Gastroesophageal sphincter (tissue), 4 donors: Measurements from ENCODE around the gene NRP1. TPM values are rescaled to one million over a fixed set of nuclear protein-coding genes. Genes with fewer than 3 reads are reported as not detected.

Experiments used
- ATAC-seq: fragments of 150-250 bp; one replicate; pipeline ENCODE4 v1.9.1; 2016; ENCODE audit warnings: mild to moderate bottlenecking, moderate library complexity
- H3K27ac ChIP-seq, 4 donors: fragments of 200-600 bp; sonication (generic) in 3 of 4; 1 replicate in 3 of 4; 2 replicates in 1 of 4; pipeline ENCODE4 v1.5.1; 2016 to 2019
- H3K27me3 ChIP-seq: fragments of 200-600 bp; sonication (generic); one replicate; pipeline ENCODE4 v1.5.1; 2019
- H3K36me3 ChIP-seq, 2 donors: fragments of 200-600 bp; sonication (generic); one replicate each; pipeline ENCODE4 v1.5.1; 2019; ENCODE audit warnings: control low read depth in 1 of 2
- H3K4me1 ChIP-seq, 3 donors: fragments of 200-600 bp; sonication (generic); 1 replicate in 2 of 3; 2 replicates in 1 of 3; pipeline ENCODE4 v1.5.1; 2016 to 2019; ENCODE audit warnings: control low read depth in 2 of 3
- H3K4me3 ChIP-seq, 2 donors: fragments of 200-600 bp; sonication (generic); one replicate each; pipeline ENCODE4 v1.5.1; 2019; ENCODE audit warnings: mild to moderate bottlenecking in 1 of 2, moderate library complexity in 1 of 2
- H3K9me3 ChIP-seq, 3 donors: fragments of 200-600 bp; sonication (generic); one replicate each; pipeline ENCODE4 v1.5.1; 2017 to 2019; ENCODE audit warnings: control low read depth in 2 of 3
- EP300 ChIP-seq: sonication (generic); formaldehyde crosslinking; IDR thresholded peaks from one replicate; pipeline ENCODE4 v1.6.1; 2017; ENCODE audit warnings: antibody characterized with exemption, mild to moderate bottlenecking
- POLR2A ChIP-seq, 2 donors: fragments of 450-650 bp; IDR thresholded peaks; one replicate each; pipeline ENCODE4 v1.6.1; 2017; ENCODE audit warnings: antibody characterized with exemption in 2 of 2, mild to moderate bottlenecking in 2 of 2, moderate library complexity in 1 of 2
- POLR2AphosphoS5 ChIP-seq: sonication (generic); formaldehyde crosslinking; IDR thresholded peaks from one replicate; pipeline ENCODE4 v1.6.1; 2017; ENCODE audit warnings: antibody characterized with exemption
- WGBS, 2 donors: methylation state at CpG; one replicate each; pipeline ENCODE4 v1.1.5; 2018; ENCODE audit warnings: low coverage in 1 of 2; 5-methylcytosine and 5-hydroxymethylcytosine counted together
- total RNA-seq, 4 donors: library from RNA; depleted of rRNA; stranded (reverse); fragments of >200 nt; gene quantifications; one replicate each; pipeline ENCODE4 v1.1.0, GENCODE V29; 2016
- TF ChIP-seq, protein P1 (sequence below), 4 experiments: fragments of 200-600 bp in 2 of 4; fragments of 450-650 bp in 2 of 4; sonication (generic) in 1 of 4; IDR thresholded peaks; one replicate each; pipeline ENCODE4 v1.5.1; 2017 to 2019; ENCODE audit warnings: antibody characterized with exemption in 4 of 4, mild to moderate bottlenecking in 2 of 4, moderate library complexity in 2 of 4

The NRP1 gene
- total RNA-seq, 4 donors from 2014 or later: 43.4 to 95.4 (median 52.7) TPM

DNA sequence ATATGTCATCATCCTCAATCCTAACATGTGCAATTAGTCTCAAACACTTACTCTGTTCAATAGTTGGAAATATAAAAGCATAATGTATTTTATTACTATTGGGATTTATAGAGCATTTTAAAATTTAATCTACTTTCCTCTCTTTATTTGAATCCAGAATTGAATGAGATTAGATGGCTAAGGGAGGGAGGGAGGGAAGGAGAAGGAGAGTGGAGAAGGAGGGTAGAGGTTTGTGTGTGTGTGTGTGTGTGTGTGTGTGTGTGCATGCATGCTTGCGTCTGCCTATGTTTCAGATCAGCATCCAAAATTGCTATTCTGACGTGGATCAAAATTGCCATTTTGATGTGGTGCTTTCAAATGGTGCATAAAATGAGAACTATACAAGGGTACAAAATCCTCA, 90.8 kb downstream of the NRP1 start:
- H3K27me3 ChIP-seq: no peaks in the 10 kb centered on the region
- no peaks in the 10 kb centered on the region for H3K9me3 ChIP-seq
- peaks cover 0 to 26% of the 10 kb centered on the region in 2 donors for H3K36me3 ChIP-seq
- peaks cover 0 to 10% (median 3%) of the 10 kb centered on the region in 3 donors for H3K4me1 ChIP-seq
- H3K4me3 ChIP-seq: no peak overlapping the region
- TF ChIP-seq EP300 (no peak), POLR2A (IDR thresholded peaks at IDR 0.05) (no peak), POLR2AphosphoS5 (no peak)
- TF ChIP-seq, protein P1, sequence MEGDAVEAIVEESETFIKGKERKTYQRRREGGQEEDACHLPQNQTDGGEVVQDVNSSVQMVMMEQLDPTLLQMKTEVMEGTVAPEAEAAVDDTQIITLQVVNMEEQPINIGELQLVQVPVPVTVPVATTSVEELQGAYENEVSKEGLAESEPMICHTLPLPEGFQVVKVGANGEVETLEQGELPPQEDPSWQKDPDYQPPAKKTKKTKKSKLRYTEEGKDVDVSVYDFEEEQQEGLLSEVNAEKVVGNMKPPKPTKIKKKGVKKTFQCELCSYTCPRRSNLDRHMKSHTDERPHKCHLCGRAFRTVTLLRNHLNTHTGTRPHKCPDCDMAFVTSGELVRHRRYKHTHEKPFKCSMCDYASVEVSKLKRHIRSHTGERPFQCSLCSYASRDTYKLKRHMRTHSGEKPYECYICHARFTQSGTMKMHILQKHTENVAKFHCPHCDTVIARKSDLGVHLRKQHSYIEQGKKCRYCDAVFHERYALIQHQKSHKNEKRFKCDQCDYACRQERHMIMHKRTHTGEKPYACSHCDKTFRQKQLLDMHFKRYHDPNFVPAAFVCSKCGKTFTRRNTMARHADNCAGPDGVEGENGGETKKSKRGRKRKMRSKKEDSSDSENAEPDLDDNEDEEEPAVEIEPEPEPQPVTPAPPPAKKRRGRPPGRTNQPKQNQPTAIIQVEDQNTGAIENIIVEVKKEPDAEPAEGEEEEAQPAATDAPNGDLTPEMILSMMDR (IDR thresholded peaks at IDR 0.05): no peak
- no peak overlapping the region for H3K27ac ChIP-seq
- no peak for ATAC-seq
- WGBS, 2 donors: 77 to 100% methylated on average over 2 of the region's 2 CpGs

DNA sequence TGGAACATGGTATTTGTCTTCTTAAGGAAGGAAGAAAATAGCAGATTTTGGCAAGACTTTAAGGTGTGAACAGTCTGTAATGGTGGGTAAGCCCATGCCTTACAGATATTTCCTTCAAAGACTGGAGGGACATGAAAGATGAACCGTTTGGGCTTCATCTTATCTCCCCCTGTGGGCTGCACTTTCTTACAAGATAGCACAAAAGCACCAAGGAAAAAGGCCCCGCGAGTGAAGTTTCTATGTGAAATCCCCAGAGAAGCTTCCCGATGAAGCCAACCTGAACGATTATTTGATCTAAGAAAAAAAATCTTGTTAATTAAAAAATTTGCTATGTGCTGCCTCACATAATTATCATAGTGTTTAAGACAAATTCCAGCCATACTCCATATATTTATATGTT, 91.5 kb downstream of the NRP1 start:
- Histone ChIP-seq H3K27ac (no peak overlapping the region), H3K9me3 (no peaks in the 10 kb centered on the region), H3K4me3 (no peak overlapping the region), H3K27me3 (no peaks in the 10 kb centered on the region), H3K4me1 (peaks cover 0 to 10% (median 3%) of the 10 kb centered on the region in 3 donors), H3K36me3 (peaks cover 0 to 22% of the 10 kb centered on the region in 2 donors)
- WGBS, 2 donors: 82 to 83% methylated on average over 4 to 5 of the region's 5 CpGs
- ATAC-seq: no peak
- TF ChIP-seq, protein P1 (IDR thresholded peaks at IDR 0.05): no peak
- no peak for TF ChIP-seq POLR2AphosphoS5
- no peak for TF ChIP-seq POLR2A (IDR thresholded peaks at IDR 0.05)

DNA sequence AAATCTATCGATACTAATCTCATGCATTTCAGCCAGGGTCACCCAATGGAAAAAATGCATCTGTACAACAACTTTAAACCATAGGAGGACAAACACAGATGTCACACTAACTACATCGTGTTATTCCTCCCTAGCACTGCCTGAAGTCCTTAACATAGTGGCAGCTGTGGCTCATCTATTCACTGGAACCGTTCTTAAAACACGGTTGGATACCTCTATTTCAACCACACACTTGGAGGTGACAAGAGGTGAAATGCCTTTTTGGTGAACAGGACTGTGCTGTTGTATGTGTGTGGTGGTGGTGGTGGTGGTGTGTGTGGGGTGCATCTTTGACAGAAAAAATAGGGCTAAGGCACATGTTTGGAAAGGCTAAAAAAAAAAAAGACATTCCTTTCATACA, 93.1 kb downstream of the NRP1 start:
- H3K27ac ChIP-seq: no peak overlapping the region
- no peaks in the 10 kb centered on the region for H3K27me3 ChIP-seq
- no peak overlapping the region for H3K4me3 ChIP-seq
- ATAC-seq: no peak
- WGBS, 2 donors: 23 to 69% methylated on average over 3 to 4 of the region's 4 CpGs
- H3K36me3 ChIP-seq: peaks cover 0 to 10% of the 10 kb centered on the region in 2 donors
- TF ChIP-seq EP300: no peak
- TF ChIP-seq, protein P1 (IDR thresholded peaks at IDR 0.05): no peak
- no peak for TF ChIP-seq POLR2A (IDR thresholded peaks at IDR 0.05)
- TF ChIP-seq POLR2AphosphoS5: no peak
- H3K4me1 ChIP-seq: peaks cover 0 to 12% (median 3%) of the 10 kb centered on the region in 3 donors
- H3K9me3 ChIP-seq: no peaks in the 10 kb centered on the region

DNA sequence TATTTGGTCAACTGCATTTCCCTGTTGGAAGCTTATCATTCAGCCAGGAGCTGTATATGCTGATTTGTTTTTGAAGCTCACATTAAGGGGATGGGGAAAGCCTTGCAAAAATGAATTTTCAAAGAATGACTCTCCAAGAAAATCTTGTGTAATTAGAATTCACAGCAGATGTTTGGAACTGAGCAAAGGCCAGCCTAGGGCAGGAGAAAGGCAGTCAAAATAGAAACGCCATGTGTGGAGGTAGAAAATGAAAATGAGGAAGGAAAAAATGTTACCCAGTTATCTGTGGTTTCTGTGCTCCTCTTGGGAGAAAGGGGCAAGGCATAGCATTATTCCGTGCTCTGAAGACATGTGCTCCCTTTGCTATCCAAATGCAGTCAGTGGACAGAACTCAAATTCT, 93.5 kb downstream of the NRP1 start:
- Histone ChIP-seq H3K27ac (no peak overlapping the region), H3K36me3 (peaks cover 0 to 8% of the 10 kb centered on the region in 2 donors), H3K4me1 (peaks cover 0 to 16% (median 3%) of the 10 kb centered on the region in 3 donors), H3K4me3 (no peak overlapping the region), H3K9me3 (no peaks in the 10 kb centered on the region), H3K27me3 (no peaks in the 10 kb centered on the region)
- ATAC-seq: no peak
- no peak for TF ChIP-seq EP300
- TF ChIP-seq, protein P1 (IDR thresholded peaks at IDR 0.05): no peak
- TF ChIP-seq POLR2A (IDR thresholded peaks at IDR 0.05): no peak
- no peak for TF ChIP-seq POLR2AphosphoS5
- 31 to 100% methylated on average over 1 to 2 of the region's 2 CpGs for WGBS, 2 donors

DNA sequence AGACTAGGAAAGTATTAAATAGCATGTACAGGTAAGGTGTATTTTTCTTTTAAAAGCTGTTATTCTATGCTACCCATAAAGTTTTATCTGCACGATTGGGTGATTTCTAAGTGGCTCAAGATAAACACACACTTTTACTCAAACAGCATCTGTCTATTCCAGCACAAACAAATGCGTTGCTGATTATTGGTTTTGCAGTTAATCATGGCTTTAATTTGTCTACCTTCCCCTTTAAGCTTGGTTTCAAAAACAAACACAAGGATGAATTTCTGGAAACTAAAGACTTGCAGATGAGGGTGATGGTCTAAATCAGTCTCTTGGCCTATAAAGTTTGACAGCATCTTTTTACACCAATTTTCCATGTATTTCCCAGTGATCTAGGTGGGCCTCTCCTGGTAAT, 94.2 kb downstream of the NRP1 start:
- Histone ChIP-seq H3K36me3 (peaks cover 0 to 8% of the 10 kb centered on the region in 2 donors), H3K27me3 (no peaks in the 10 kb centered on the region), H3K4me1 (peaks cover 3 to 23% (median 3%) of the 10 kb centered on the region in 3 donors), H3K27ac (no peak overlapping the region), H3K9me3 (no peaks in the 10 kb centered on the region), H3K4me3 (no peak overlapping the region)
- no peak for TF ChIP-seq EP300
- TF ChIP-seq, protein P1 (IDR thresholded peaks at IDR 0.05): no peak
- no peak for TF ChIP-seq POLR2A (IDR thresholded peaks at IDR 0.05)
- TF ChIP-seq POLR2AphosphoS5: no peak
- WGBS, 2 donors: 82 to 85% methylated on average over 2 of the region's 2 CpGs
- ATAC-seq: no peak
